HepG2 (cell line): ENCODE measurements around the gene TEF. TPM values are rescaled to one million over a fixed set of nuclear protein-coding genes. Genes with fewer than 3 reads are reported as not detected.

Source experiments
- ATM ChIP-seq: fragments of 450-650 bp; IDR thresholded peaks from 2 replicates; pipeline ENCODE4 v1.7.1; 2017; ENCODE audit warnings: mild to moderate bottlenecking, borderline replicate concordance
- CREM ChIP-seq, 2 experiments: sonication (generic) in 1 of 2; formaldehyde crosslinking in 1 of 2; IDR thresholded peaks; 2 replicates each; pipeline versions ENCODE4 v1.4.0 to v1.6.1; 2016 to 2020; ENCODE audit warnings: antibody characterized with exemption in 1 of 2, mild to moderate bottlenecking in 1 of 2, missing genetic modification reagents in 1 of 2
- HHEX ChIP-seq: IDR thresholded peaks from 2 replicates; pipeline ENCODE4 v1.6.1; 2016; ENCODE audit warnings: control low read depth
- HMG20A ChIP-seq: IDR thresholded peaks from 2 replicates; pipeline ENCODE4 v1.6.1; 2016; ENCODE audit warnings: borderline replicate concordance
- HNRNPK ChIP-seq: fragments of 200-400 bp; formaldehyde crosslinking; IDR thresholded peaks from 2 replicates; pipeline ENCODE4 v1.6.1; 2018; ENCODE audit warnings: low read length, low read depth, moderate library complexity, mild to moderate bottlenecking; ENCODE audit not compliant: poor library complexity, severe bottlenecking
- HOXA9 ChIP-seq: sonication (generic); formaldehyde crosslinking; IDR thresholded peaks from 2 replicates; pipeline ENCODE4 v1.8.1; 2022; ENCODE audit warnings: missing genetic modification reagents, mild to moderate bottlenecking, moderate library complexity, borderline replicate concordance
- JUND ChIP-seq: sonication (generic); formaldehyde crosslinking; IDR thresholded peaks from 2 replicates; pipeline ENCODE4 v1.8.0; 2022; ENCODE audit warnings: mild to moderate bottlenecking, missing genetic modification reagents
- MATR3 ChIP-seq: sonication (generic); formaldehyde crosslinking; IDR thresholded peaks from 2 replicates; pipeline ENCODE4 v1.4.0; 2020; ENCODE audit warnings: missing genetic modification reagents
- PAF1 ChIP-seq: IDR thresholded peaks from 2 replicates; pipeline ENCODE4 v1.6.1; 2016; ENCODE audit warnings: missing genetic modification reagents, missing compliant biosample characterization
- PPARG ChIP-seq: conservative IDR thresholded peaks from 2 replicates; pipeline ENCODE4 v1.6.1; 2016; ENCODE audit warnings: missing biosample characterization, missing genetic modification reagents
- TBX3 ChIP-seq: fragments of 450-650 bp; IDR thresholded peaks from 2 replicates; pipeline ENCODE4 v1.6.1; 2017; ENCODE audit warnings: antibody characterized with exemption, mild to moderate bottlenecking, inconsistent platforms, borderline replicate concordance
- ZBTB7B ChIP-seq: sonication (generic); formaldehyde crosslinking; IDR thresholded peaks from 2 replicates; pipeline ENCODE4 v1.4.0; 2020; ENCODE audit warnings: missing genetic modification reagents
- ZNF234 ChIP-seq: sonication (generic); formaldehyde crosslinking; conservative IDR thresholded peaks from 2 replicates; pipeline ENCODE4 v1.5.1; 2020; ENCODE audit warnings: mild to moderate bottlenecking, missing genetic modification reagents
- ZNF253 ChIP-seq: sonication (generic); formaldehyde crosslinking; IDR thresholded peaks from 2 replicates; pipeline ENCODE4 v1.8.0; 2022; ENCODE audit warnings: mild to moderate bottlenecking, missing genetic modification reagents, borderline replicate concordance
- ZNF383 ChIP-seq: sonication (generic); formaldehyde crosslinking; IDR thresholded peaks from 2 replicates; pipeline ENCODE4 v1.4.0; 2020; ENCODE audit warnings: missing genetic modification reagents, mild to moderate bottlenecking, borderline replicate concordance
- ZNF530 ChIP-seq: sonication (generic); formaldehyde crosslinking; IDR thresholded peaks from 2 replicates; pipeline ENCODE4 v1.5.0; 2020; ENCODE audit warnings: low read depth, mild to moderate bottlenecking, missing genetic modification reagents
- ZNF546 ChIP-seq: sonication (generic); formaldehyde crosslinking; conservative IDR thresholded peaks from 2 replicates; pipeline ENCODE4 v1.8.1; 2023; ENCODE audit warnings: mild to moderate bottlenecking, missing genetic modification reagents
- ZNF572 ChIP-seq: sonication (generic); formaldehyde crosslinking; IDR thresholded peaks from 2 replicates; pipeline ENCODE4 v1.5.1; 2020; ENCODE audit warnings: mild to moderate bottlenecking, missing genetic modification reagents
- ZNF775 ChIP-seq: sonication (generic); formaldehyde crosslinking; IDR thresholded peaks from 2 replicates; pipeline ENCODE4 v1.4.0; 2020; ENCODE audit warnings: missing genetic modification reagents, mild to moderate bottlenecking, moderate library complexity, borderline replicate concordance
- polyA plus RNA-seq, 8 experiments: library from polyadenylated mRNA; depleted of rRNA in 3 of 8; stranded (reverse) in 7 of 8; unstranded in 1 of 8; fragments of >200 nt; fragmentation: Illumina TruSeq in 4 of 8; extraction: Trizol in 4 of 8; gene quantifications; 2 replicates each; pipeline versions ENCODE4 v1.2.1 to v1.2.3, GENCODE V29; 2011 to 2016; ENCODE audit warnings: low read depth in 4 of 8, missing spikeins in 1 of 8, mixed read lengths in 1 of 8; ENCODE audit not compliant: insufficient read depth in 1 of 8
- total RNA-seq, 5 experiments: library from RNA; depleted of rRNA; stranded (reverse); fragments of >200 nt; fragmentation: Illumina TruSeq; extraction: Trizol; gene quantifications; 2 replicates each; pipeline ENCODE4 v1.2.3, GENCODE V29; 2016; ENCODE audit warnings: low read depth in 1 of 5
- TF ChIP-seq, protein P1 (sequence below): sonication (generic); formaldehyde crosslinking; IDR thresholded peaks from 2 replicates; pipeline ENCODE4 v1.4.0; 2020; ENCODE audit warnings: missing genetic modification reagents
- TF ChIP-seq, protein P2 (sequence below): sonication (generic); formaldehyde crosslinking; IDR thresholded peaks from 2 replicates; pipeline ENCODE4 v1.4.0; 2020; ENCODE audit warnings: missing genetic modification reagents
- TF ChIP-seq, protein P3 (sequence below): sonication (generic); formaldehyde crosslinking; IDR thresholded peaks from 2 replicates; pipeline ENCODE4 v1.8.0; 2023; ENCODE audit warnings: mild to moderate bottlenecking, missing genetic modification reagents

TEF gene
- total and polyA plus RNA-seq, 2 of the 13 experiments (the other 11 are each of a cell fraction or from before 2014, with no cell fraction given) = 7.6 to 11.2 TPM

DNA sequence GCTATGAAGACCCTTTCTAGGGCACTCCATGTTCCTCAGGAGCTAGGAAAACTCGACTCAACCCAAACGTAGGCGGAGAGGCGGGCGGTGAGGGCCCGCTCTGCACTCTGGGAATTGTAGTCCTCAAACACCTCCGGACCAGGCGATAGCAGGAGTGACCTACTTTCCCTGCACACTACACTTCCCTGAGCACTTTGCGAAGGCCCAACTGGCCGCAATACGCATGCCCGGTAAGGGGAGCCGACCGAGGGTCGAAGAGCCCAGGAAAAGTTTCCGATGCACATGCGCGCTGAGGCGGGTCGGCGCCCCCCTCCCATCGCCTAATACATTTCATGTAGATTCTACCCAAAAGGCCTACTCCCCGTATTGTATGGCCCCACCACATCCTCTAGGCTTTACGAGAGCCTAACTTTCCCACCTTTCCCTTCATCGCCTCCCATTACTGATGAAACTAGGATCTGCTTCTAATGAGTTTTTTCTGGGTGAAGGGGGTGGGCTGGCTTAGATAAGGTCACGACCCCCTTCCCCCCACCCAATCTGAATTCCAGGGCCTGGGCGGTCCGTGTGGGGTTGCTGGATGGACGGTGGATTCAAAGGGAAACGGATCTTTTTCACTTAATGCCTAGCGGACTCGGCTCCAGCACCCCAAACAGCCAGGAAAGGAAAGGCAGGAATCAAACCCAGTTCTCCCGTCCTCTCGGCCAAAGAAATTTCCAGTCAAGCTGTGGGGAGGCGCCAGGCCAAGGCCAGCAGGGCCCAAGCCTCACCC lies 62.8 kb downstream of the TEF start (continued):
- TF ChIP-seq, protein P1, sequence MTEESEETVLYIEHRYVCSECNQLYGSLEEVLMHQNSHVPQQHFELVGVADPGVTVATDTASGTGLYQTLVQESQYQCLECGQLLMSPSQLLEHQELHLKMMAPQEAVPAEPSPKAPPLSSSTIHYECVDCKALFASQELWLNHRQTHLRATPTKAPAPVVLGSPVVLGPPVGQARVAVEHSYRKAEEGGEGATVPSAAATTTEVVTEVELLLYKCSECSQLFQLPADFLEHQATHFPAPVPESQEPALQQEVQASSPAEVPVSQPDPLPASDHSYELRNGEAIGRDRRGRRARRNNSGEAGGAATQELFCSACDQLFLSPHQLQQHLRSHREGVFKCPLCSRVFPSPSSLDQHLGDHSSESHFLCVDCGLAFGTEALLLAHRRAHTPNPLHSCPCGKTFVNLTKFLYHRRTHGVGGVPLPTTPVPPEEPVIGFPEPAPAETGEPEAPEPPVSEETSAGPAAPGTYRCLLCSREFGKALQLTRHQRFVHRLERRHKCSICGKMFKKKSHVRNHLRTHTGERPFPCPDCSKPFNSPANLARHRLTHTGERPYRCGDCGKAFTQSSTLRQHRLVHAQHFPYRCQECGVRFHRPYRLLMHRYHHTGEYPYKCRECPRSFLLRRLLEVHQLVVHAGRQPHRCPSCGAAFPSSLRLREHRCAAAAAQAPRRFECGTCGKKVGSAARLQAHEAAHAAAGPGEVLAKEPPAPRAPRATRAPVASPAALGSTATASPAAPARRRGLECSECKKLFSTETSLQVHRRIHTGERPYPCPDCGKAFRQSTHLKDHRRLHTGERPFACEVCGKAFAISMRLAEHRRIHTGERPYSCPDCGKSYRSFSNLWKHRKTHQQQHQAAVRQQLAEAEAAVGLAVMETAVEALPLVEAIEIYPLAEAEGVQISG (CRISPR knock-in tag) = peak; percentile 65; the same call in 1 of the 2 replicates
- TF ChIP-seq ZNF253 (CRISPR knock-in tag) = no peak
- TF ChIP-seq HOXA9 = no peak
- no peak for TF ChIP-seq JUND
- TF ChIP-seq PPARG (CRISPR knock-in tag) = no peak
- TF ChIP-seq HHEX = no peak
- no peak for TF ChIP-seq TBX3
- TF ChIP-seq ZNF572 (CRISPR knock-in tag) = no peak
- TF ChIP-seq HNRNPK = no peak
- TF ChIP-seq ZNF234 (CRISPR knock-in tag) = no peak
- TF ChIP-seq ZNF383 = no peak
- TF ChIP-seq PAF1 (CRISPR knock-in tag) = no peak
- TF ChIP-seq HMG20A = no peak
- TF ChIP-seq, protein P2, sequence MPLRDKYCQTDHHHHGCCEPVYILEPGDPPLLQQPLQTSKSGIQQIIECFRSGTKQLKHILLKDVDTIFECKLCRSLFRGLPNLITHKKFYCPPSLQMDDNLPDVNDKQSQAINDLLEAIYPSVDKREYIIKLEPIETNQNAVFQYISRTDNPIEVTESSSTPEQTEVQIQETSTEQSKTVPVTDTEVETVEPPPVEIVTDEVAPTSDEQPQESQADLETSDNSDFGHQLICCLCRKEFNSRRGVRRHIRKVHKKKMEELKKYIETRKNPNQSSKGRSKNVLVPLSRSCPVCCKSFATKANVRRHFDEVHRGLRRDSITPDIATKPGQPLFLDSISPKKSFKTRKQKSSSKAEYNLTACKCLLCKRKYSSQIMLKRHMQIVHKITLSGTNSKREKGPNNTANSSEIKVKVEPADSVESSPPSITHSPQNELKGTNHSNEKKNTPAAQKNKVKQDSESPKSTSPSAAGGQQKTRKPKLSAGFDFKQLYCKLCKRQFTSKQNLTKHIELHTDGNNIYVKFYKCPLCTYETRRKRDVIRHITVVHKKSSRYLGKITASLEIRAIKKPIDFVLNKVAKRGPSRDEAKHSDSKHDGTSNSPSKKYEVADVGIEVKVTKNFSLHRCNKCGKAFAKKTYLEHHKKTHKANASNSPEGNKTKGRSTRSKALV (CRISPR knock-in tag) = no peak
- TF ChIP-seq, protein P3, sequence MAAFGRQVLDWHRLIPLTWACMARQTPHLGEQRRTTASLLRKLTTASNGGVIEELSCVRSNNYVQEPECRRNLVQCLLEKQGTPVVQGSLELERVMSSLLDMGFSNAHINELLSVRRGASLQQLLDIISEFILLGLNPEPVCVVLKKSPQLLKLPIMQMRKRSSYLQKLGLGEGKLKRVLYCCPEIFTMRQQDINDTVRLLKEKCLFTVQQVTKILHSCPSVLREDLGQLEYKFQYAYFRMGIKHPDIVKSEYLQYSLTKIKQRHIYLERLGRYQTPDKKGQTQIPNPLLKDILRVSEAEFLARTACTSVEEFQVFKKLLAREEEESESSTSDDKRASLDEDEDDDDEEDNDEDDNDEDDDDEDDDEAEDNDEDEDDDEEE (CRISPR knock-in tag) = peak; percentile 83; the same call in 1 of the 2 replicates
- TF ChIP-seq ZBTB7B (CRISPR knock-in tag) = peak; percentile 83
- no peak for TF ChIP-seq ZNF546 (CRISPR knock-in tag)
- TF ChIP-seq ATM = no peak
- TF ChIP-seq MATR3 (CRISPR knock-in tag) = no peak
- TF ChIP-seq ZNF775 (CRISPR knock-in tag) = no peak
- peak; percentile 86 for TF ChIP-seq CREM (IDR thresholded peaks at IDR 0.05)
- no peak for TF ChIP-seq CREM (CRISPR knock-in tag; IDR thresholded peaks at IDR 0.05)
- no peak for TF ChIP-seq ZNF530 (CRISPR knock-in tag)
